OCI-LY1 (cell line): ENCODE data around the gene RSAD1.
"Not testable (repeated sequence)": the region's sequence is repeated elsewhere in the genome, so short reads cannot be mapped to it uniquely, and the experiment has no call there.

Source experiments
- H2AFZ ChIP-seq: fragments of 200-600 bp; sonication (generic), shearing (Covaris generic); 2 replicates; pipeline ENCODE4 v1.6.0; 2014; ENCODE audit warnings: antibody characterized with exemption, mild to moderate bottlenecking, low read length
- H3F3A ChIP-seq: fragments of 200-600 bp; sonication (generic), shearing (Covaris generic); 2 replicates; pipeline ENCODE4 v1.6.0; 2014; ENCODE audit warnings: mild to moderate bottlenecking, antibody characterized with exemption, low read length, moderate library complexity; ENCODE audit not compliant: insufficient read depth
- H3K27ac ChIP-seq: fragments of 200-600 bp; sonication (generic); 2 replicates; pipeline ENCODE4 v1.5.1; 2014; ENCODE audit warnings: low read length, mixed run types, mild to moderate bottlenecking, low read depth; ENCODE audit not compliant: poor library complexity, severe bottlenecking
- H3K27me3 ChIP-seq: fragments of 200-600 bp; sonication (generic); 2 replicates; pipeline ENCODE4 v1.6.0; 2014; ENCODE audit warnings: antibody characterized with exemption, mild to moderate bottlenecking, low read length, moderate library complexity; ENCODE audit not compliant: insufficient read depth
- H3K36me3 ChIP-seq: fragments of 200-600 bp; sonication (generic); 2 replicates; pipeline ENCODE4 v1.6.1; 2014; ENCODE audit warnings: mild to moderate bottlenecking, antibody characterized with exemption, low read length, moderate library complexity, mixed read lengths; ENCODE audit not compliant: insufficient read depth
- H3K4me1 ChIP-seq: fragments of 200-600 bp; sonication (generic); 2 replicates; pipeline ENCODE4 v1.5.1; 2014; ENCODE audit warnings: mild to moderate bottlenecking, low read length, moderate library complexity; ENCODE audit not compliant: insufficient read depth, severe bottlenecking
- H3K4me2 ChIP-seq: fragments of 200-600 bp; sonication (generic), shearing (Covaris generic); 2 replicates; pipeline ENCODE4 v1.6.1; 2014; ENCODE audit warnings: low read length
- H3K4me3 ChIP-seq: fragments of 200-600 bp; sonication (generic); 2 replicates; pipeline ENCODE4 v1.5.1; 2014; ENCODE audit warnings: low read length, low read depth, mild to moderate bottlenecking, mixed read lengths; ENCODE audit not compliant: poor library complexity, severe bottlenecking
- H3K79me2 ChIP-seq: fragments of 200-600 bp; shearing (Covaris generic); 2 replicates; pipeline ENCODE4 v1.6.1; 2016; ENCODE audit warnings: mixed run types, low read length, mixed read lengths; ENCODE audit not compliant: insufficient read depth
- H3K9ac ChIP-seq: fragments of 200-600 bp; sonication (generic), shearing (Covaris generic); 2 replicates; pipeline ENCODE4 v1.6.1; 2014; ENCODE audit warnings: mild to moderate bottlenecking, low read length, mixed read lengths
- H3K9me2 ChIP-seq: fragments of 200-600 bp; sonication (generic), shearing (Covaris generic); 2 replicates; pipeline ENCODE4 v1.6.1; 2014; ENCODE audit warnings: low read depth, mild to moderate bottlenecking, low read length, mixed read lengths
- H3K9me3 ChIP-seq: fragments of 200-600 bp; shearing (Covaris generic); 2 replicates; pipeline ENCODE4 v1.6.1; 2014; ENCODE audit warnings: low read length, mixed read lengths
- H4K20me1 ChIP-seq: fragments of 200-600 bp; sonication (generic), shearing (Covaris generic); 2 replicates; pipeline ENCODE4 v1.6.0; 2016; ENCODE audit warnings: mild to moderate bottlenecking, low read length; ENCODE audit not compliant: insufficient read depth
- CTCF ChIP-seq: fragments of 200-600 bp; sonication (generic), shearing (Covaris generic); IDR thresholded peaks from 2 replicates; pipeline ENCODE4 v1.5.1; 2017; ENCODE audit warnings: mild to moderate bottlenecking, antibody characterized with exemption, low read length, moderate library complexity, mixed read lengths
- EZH2 ChIP-seq: fragments of 200-600 bp; sonication (generic), shearing (Covaris generic); IDR thresholded peaks from 2 replicates; pipeline ENCODE4 v1.8.0; 2017; ENCODE audit warnings: borderline replicate concordance, mixed run types, mild to moderate bottlenecking, antibody characterized with exemption, low read length, moderate library complexity, mixed read lengths

RSAD1 gene

DNA sequence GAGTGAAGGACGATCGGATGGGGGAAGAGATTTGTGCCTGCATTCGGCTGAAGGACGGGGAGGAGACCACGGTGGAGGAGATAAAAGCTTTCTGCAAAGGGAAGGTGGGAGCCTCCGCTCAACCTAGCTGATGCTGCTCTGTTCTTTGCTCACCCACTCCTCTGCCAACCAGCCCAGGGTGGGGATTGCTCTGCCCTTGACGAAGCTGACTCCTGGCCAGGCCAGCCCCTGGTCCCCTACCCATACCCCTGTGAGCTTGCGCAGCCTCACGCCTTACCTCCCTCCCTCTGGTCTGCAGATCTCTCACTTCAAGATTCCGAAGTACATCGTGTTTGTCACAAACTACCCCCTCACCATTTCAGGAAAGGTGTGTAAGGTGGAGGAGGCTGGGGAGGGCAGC lies 4.8 kb upstream of the RSAD1 start:
- H3K9ac ChIP-seq, result no peak overlapping the region
- H4K20me1 ChIP-seq, result no peaks in the 10 kb centered on the region
- no peak for TF ChIP-seq EZH2
- no peak for TF ChIP-seq CTCF
- no peak overlapping the region for H3K4me2 ChIP-seq
- no peaks in the 10 kb centered on the region for H3K36me3 ChIP-seq
- H3K9me2 ChIP-seq, result no peaks in the 10 kb centered on the region
- no peaks in the 10 kb centered on the region for H3K27me3 ChIP-seq
- H3K79me2 ChIP-seq, result no peaks in the 10 kb centered on the region
- H3K4me1 ChIP-seq, result peaks cover 6% of the 10 kb centered on the region
- no peak overlapping the region for H3K27ac ChIP-seq
- no peak overlapping the region for H2AFZ ChIP-seq
- H3K9me3 ChIP-seq, result no peaks in the 10 kb centered on the region
- H3K4me3 ChIP-seq, result no peak overlapping the region
- no peaks in the 10 kb centered on the region for H3F3A ChIP-seq

GRCh38 chr17:50474523-50474922 lies 4.1 kb upstream of the RSAD1 start:
- H4K20me1 ChIP-seq, result no peaks in the 10 kb centered on the region
- H3K4me1 ChIP-seq, result peaks cover 6% of the 10 kb centered on the region
- no peaks in the 10 kb centered on the region for H3F3A ChIP-seq
- H3K9ac ChIP-seq, result no peak overlapping the region
- no peaks in the 10 kb centered on the region for H3K9me3 ChIP-seq
- no peaks in the 10 kb centered on the region for H3K9me2 ChIP-seq
- H3K36me3 ChIP-seq, result no peaks in the 10 kb centered on the region
- no peak overlapping the region for H3K27ac ChIP-seq
- H3K27me3 ChIP-seq, result no peaks in the 10 kb centered on the region
- H3K79me2 ChIP-seq, result no peaks in the 10 kb centered on the region
- TF ChIP-seq EZH2 (no peak), CTCF (no peak)
- H2AFZ ChIP-seq, result no peak overlapping the region
- no peak overlapping the region for H3K4me3 ChIP-seq
- H3K4me2 ChIP-seq, result no peak overlapping the region

DNA sequence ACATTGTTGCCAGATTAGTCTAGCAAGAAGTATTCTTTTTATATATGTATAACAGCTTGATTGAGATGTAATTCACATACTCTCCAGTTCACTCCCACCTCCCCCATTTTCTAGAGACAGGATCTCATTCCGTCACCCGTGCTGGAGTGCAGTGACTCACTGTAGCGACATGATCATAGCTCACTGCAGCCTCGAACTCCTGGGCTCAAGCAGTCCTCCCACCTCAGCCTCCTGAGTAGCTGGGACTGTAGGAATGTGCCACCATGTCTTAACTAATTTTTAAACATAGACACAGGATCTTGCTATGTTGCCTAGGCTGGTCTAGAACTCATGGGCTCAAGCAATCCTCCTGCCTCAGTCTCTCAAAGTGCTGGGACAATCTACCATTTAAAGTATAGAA lies 3.3 kb upstream of the RSAD1 start:
- Histone ChIP-seq H3K4me1 (peaks cover 11% of the 10 kb centered on the region), H3K9ac (no peak overlapping the region), H3K9me2 (no peaks in the 10 kb centered on the region), H3K79me2 (no peaks in the 10 kb centered on the region), H3K27ac (no peak overlapping the region), H3K36me3 (no peaks in the 10 kb centered on the region), H3K4me3 (no peak overlapping the region), H3K9me3 (no peaks in the 10 kb centered on the region), H3K4me2 (no peak overlapping the region), H3F3A (no peaks in the 10 kb centered on the region), H2AFZ (no peak overlapping the region), H3K27me3 (no peaks in the 10 kb centered on the region), H4K20me1 (no peaks in the 10 kb centered on the region)
- no peak for TF ChIP-seq CTCF
- TF ChIP-seq EZH2, result no peak

GRCh38 chr17:50475775-50476544 lies 2.7 kb upstream of the RSAD1 start:
- H3K79me2 ChIP-seq, H3K27me3 ChIP-seq, H3K27ac ChIP-seq, H3K9me2 ChIP-seq, H3K36me3 ChIP-seq, H3K9ac ChIP-seq, H3F3A ChIP-seq, H3K4me2 ChIP-seq, H4K20me1 ChIP-seq, H3K4me3 ChIP-seq, H2AFZ ChIP-seq, H3K9me3 ChIP-seq: not testable (repeated sequence)
- H3K4me1 ChIP-seq, result peaks cover 11% of the 10 kb centered on the region
